ENCODE data around the gene DNAJC5G.
"Not testable (repeated sequence)": the region's sequence is repeated elsewhere in the genome, so short reads cannot be mapped to it uniquely, and the experiment has no call there.

The DNAJC5G gene

DNA sequence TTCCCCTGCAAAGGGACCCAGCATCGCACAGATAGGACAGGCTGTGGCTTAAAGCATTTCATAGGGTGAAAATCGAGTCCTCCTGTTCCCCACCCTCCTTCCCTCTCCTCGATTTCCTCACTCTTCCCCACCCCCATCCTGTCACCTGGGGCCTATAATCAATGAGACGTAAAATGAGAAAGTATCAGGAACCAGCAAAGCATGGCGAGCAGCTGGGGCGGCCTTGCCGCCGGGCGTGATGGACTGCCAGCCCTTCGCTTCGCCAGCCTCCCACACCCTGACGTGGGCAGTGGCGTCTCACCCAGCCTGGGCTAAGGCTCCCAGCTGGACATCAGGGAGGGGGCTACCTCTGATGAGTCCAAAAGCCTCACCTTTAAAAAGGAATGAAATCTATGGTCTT is 23.5 kb upstream of the DNAJC5G start:
- DNase-seq (ENCODE audit: low read depth in 2 of 2) = no peak

DNA sequence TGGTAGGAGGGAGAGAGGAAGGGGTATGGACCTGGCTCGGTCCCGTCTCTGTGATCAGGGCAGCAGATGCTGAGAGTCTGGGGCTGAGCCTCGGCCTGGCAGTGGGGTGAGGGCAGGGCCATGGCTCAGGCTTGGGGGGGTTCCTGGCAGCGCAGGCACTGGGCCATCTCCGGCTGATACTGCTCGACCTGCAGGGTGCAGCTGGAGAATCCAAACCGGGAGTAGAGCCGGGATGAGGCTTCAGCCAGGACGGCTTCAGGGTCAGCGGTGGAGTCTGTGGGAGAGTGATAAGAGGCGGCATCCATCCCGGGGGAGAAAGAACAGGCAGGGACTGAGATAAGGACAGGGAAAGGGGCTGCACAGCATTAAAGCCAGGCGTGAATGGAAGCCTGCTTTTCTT is 20.0 kb upstream of the DNAJC5G start:
- DNase-seq (ENCODE audit: low read depth in 2 of 2) = no peak

DNA sequence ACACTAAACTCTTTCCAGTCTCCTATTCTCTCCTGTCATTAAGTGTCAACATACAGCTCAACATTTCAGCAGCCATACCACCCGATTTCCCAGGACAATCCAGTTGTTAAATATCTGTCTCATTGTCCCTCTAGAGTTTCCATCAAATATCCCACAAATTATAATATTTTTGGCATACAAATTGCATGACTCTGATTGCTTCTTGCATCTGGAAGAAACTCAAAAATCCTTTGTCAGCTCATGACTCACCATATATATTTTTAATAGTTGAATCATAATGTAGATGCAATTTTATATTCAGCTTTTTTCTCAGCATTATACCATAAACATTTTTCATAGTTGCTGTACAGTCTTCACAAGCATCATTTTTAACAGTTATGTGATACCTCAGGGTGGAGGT is 19.6 kb upstream of the DNAJC5G start:
- DNase-seq (ENCODE audit: low read depth in 2 of 2) = no peak

DNA sequence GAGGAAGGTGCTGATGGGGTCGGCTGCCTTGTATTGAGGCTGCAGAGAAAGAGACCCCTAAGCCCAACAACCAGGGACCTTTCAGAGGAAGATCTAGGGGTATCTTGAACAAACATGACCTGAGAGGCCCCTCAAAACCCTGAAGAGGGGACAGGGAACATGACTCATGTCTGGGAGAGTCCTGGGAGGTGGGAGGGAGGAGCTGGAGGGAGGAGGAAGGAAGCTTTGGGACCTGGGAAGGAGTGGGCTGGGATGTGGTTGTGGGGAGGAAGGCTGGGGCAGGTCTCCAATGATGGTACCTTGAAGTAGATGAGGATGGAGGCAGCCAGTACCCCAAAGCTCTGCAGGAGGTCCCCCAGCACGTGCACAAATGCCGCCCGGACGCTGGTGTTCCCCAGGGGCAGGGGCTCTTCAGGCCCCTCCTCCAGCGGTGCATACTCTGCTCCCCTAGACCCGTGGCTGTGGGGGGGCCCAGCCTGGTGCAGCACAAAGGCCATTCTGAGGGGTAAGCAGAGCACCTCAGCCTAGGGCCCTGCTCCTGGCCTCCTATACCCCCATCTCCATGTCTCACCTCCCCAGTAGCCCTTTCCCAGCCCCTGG is 18.3 kb upstream of the DNAJC5G start:
- DNase-seq (ENCODE audit: low read depth in 2 of 2) = no peak

DNA sequence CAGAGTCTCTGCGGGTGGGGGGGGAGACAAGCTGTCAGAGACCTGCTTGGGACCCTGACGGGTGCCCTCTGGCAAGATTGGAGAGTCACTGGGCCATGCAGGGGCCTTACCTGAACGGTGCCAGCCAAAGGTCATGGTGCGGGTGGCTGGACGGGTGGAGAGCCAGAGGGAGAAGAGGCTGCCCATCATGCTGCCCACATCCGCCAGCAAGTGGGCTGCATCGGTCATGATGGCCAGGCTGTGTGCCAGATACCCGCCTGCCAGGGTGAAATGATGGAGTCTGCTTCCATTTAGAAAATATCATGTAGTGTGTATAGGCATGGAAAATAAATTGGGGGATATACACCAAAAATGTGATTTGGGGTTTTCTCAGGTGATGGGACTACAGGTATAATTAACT is 17.2 kb upstream of the DNAJC5G start:
- no peak for DNase-seq (ENCODE audit: low read depth in 2 of 2)

DNA sequence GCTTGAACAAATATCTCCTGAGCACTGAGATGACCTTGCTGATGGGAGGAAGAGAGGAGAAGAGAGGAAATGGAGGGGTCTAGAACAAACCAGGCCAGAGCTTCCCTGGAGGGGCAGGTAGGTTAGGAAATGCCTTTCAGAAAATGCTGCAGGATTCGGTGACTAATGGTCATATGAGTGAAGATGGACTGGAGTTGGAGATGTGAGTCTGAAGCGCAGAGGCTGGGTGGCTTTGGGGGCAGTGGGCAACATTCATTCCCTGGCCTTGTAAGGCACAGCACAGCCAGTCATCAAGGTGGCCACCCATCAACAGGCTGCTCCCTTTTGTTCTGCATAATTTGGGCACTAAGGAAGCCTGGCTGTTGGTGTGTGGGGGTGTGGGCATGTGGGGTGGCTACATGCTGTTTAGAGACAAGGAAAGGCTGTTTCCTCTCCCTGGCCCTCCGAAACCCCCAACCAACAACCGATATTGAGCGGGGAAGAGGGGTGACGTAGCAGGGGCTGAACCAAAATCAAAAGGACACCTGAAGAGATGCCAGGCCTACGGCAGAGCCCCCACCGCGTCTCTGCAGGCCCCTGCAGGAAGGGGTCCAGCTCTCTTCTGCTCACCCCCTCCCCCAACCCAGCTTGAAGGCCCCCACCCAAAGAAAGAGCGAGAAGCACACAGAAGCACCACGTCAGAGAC is 13.8 kb upstream of the DNAJC5G start:
- DNase-seq (ENCODE audit: low read depth in 2 of 2) = no peak

DNA sequence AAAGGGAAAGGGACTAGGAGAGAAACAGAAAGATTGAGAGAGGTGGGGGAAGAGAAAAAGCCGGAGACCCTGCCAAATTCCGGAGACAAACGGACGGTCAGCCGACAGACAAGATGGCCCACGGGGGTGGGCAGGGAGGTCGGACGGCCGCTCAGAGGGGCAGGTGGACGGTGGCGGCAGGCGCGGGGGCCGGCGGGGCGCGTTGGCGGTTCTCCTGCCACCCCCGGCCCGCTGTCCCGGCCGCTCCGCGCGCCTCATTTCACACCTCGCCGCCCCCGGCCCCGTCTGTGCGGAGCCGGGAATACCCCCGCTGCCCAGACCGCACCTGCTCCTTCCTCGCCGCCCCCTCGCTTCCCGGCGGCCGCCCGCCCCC is 13.3 kb upstream of the DNAJC5G start:
- no peak for DNase-seq (ENCODE audit: low read depth in 2 of 2)

DNA sequence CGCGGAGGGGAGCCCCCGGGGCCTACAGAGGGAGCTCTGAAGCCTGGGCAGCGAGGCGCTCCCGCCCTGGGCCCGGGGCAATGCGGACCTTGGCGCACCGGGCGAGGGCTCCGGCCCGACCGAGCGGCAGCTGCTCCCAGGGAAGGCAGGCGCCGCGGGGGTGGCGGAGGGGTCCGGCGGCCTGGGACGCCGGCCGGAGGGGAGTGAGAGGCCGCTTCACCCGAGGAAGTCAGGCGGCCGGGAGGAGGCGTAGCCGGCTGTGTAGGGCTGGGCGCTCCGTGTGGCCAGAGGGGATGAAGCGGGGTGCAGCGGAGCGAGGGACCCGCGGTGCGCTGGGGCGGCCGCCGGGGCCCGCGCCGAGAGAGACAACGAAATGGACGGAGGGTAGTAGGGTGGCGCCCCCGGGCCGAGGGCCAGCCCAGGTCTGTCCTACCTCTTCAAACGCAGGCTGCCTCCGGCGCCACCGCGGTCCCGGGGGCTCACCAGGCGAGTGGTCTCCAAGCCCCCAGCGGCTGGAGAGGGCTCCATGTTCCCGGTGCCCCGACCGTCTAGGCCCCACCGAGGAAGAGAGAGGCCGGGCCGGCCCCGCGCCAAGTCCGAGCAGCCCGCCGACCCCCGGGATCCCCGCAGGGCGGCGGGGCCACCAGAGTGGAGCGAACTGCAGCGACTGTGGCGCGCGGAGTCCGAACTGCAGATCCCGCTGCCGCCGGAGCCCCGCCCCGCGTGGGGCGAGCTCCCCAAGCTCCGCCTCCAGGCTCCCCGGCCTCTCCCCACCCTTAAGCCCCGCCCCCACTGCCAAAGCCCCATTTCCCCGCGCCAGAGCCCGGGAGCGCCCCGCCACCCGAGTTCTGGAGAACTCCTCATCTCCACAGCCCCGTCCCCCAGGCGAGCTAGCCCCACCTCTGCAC is 12.6 kb upstream of the DNAJC5G start, which contains the start of gene SLC30A3:
Gene SLC30A3 (minus strand): TSS at position 669 of the 908 bp plus-strand sequence. CDS start 141 bp downstream, at position 528.
- DNase-seq (ENCODE audit: low read depth in 2 of 2) = peak; percentile 40 to 70

DNA sequence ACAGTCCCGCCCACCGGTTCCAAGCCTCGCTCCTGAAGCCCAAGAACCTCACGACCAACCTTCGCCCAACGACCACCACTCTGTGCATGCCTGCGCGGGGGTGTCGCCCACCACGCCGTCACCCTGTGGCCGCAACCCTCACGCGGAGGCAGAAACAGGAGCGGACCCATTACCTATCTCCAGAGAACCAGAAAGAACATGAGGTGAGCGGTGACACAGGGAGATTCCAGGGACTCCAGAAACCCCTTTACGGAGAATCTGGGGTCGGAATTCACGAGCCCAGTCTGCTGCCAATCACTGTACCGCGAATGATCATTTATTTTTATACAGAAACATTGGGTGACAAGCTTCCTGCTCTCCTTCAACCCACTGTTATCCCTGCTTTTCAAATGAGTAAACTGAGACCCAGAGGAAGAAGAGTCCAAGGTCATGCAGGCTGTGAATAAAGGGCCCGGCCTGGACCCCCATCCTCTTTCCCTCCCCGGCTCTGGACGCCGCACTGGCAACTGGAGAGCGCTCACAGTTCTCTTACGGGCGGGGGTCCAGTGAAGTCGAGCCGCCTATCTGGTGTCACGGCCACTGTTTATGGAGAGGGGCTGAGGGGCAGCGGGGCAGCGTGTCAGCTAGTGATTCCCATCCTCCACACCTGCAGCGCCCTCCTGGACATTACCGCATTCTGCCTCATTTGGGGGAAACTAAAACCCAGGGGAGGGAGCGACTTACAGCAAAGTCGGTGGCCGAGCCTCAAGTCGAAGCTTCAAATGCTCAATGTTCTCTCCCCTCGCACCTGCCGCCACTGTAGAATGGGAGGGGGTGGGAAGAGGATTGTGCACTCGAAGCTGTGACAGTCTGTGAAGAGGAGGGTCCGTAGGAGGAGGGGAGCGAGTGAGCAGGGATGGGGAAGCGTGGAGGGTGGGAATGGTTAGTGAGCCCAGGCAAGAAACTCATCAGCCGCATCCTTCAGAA is 11.7 kb upstream of the DNAJC5G start:
- DNase-seq (ENCODE audit: low read depth in 2 of 2) = no peak

DNA sequence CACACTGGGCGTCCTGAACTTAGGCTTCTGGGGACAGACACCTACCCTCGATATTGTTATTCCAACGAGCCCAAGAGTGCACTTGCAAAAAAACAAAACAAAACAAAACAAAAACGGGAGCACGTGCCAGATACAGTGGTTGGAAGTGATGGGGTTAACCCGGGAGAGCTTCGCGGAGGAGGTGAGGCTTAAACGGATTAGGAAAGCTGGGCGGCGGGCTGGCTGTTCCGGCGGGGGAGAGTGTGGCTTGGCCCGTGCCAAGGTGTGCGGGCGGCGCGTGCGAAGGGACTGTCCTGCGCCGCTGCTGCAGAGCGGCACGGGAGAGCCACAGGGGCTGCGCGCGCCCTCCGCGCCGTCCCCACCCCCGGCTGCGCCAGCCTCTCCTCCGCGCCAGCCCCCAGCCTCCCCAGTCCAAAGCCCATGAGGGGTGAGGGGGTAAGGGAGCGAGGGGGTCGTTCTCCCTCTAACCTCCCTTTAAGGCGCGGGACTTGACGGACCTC is 10.9 kb upstream of the DNAJC5G start:
- DNase-seq (ENCODE audit: low read depth in 2 of 2) = no peak

DNA sequence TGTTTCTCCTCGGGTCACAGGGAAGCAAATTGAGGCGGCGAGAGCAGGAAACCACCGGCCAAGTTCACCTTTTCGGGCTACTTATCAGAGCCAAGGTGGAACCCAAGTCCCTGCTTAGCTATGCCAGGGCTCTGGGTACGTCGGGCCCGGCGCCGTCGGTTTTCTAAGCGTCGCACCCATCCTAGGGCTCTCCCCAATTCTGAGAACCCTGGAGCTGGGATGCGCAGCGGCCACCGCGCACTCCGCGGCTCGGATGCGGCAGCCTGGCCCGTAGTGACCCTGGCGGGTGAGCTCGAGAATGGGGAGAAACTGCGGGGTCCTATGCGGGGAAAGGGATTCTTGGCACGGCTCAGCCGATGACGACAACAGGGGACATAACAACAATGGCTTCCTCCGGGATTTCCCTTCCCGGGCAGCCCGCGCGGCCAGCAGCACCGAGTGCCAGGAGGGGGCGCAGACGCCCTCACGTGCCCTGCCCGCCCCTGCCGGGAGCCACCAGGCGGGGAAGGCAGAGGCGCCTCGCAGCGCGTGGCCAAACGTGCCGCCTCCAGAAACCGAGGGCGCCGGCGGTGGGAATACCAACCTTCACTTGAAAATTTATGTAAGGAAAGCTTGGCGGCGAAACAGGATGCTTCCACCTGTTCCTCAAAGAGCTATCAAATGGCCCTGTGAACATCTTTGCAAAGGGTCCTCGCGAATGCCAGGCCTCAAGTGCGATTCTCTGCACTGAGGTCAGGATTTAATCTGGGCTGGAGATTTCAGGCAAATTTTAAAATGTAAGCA is 10.3 kb upstream of the DNAJC5G start:
- DNase-seq (ENCODE audit: low read depth in 2 of 2) = peak in 1 of 2 donors; percentile 48

DNA sequence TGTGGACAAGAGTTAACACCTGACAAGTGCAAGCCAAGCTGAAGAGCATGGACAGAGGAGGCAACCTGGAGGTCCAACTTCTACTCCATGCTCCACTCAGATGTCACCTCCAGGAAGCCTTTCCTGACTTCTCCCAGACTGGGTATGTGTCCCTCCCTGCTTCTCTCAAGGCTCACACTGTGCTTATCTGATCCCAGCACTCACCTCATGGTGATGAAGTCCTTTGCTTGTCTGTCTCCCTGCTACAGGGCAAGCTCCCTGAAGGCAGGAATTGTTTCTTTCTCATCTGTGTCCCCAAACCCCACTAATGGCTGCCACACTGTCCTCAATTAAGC is 9.7 kb upstream of the DNAJC5G start:
- no peak for DNase-seq (ENCODE audit: low read depth in 2 of 2)

DNA sequence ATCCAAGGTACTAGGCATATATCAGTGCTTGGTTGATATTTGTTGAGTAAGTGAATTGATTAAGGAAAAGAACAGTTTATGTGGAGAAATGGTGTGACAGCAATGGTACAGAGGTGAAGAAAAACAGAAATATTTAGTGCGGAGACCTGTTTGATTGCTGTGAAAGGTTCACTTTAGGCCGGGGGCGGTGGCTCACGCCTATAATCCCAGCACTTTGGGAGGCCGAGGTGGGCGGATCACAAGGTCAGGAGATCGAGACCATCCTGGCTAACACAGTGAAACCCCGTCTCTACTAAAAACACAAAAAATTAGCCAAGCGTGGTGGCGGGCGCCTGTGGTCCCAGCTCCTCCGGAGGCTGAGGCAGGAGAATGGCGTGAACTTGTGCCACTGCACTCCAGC is 6.9 kb upstream of the DNAJC5G start:
- DNase-seq (ENCODE audit: low read depth in 2 of 2) = not testable (repeated sequence)

DNA sequence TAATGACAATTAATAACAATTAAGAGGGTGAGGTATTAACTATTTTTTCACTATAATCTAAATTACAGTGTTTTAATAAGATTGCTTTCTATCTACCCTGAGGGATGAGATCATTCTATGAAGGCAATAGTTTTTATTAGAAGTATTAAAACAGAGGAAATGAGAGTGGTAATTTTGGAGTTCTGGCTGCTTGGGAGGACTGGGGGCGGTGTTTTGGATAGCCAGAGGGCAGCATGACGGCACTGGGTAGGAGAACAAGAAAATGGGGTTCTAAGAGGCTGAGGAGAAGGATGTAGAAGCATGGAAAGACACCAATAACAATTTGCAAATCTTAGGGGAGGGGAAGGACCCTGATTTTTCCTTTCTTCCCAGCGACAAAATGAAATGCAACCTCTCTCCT is 5.1 kb upstream of the DNAJC5G start:
- no peak for DNase-seq (ENCODE audit: low read depth in 2 of 2)

DNA sequence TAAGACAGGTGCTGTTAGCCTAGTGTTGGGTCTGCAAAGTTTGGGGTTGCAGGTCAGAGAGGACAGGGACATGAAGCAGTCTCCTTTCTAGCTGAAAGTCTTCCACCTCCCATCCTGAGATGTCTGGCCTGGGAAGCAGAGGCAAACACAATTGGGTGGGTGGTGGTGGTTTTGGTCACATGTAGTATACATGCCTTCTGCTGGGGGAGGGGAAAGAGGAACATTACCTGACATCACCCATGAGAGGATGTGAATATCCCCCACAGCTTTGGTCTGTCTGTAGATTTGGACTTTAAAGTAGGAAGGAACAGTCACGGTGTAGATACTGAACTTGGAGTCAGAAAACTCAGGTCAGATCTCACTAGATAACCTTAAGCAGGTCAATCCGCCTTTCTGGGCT is 4.6 kb upstream of the DNAJC5G start:
- no peak for DNase-seq (ENCODE audit: low read depth in 2 of 2)

DNA sequence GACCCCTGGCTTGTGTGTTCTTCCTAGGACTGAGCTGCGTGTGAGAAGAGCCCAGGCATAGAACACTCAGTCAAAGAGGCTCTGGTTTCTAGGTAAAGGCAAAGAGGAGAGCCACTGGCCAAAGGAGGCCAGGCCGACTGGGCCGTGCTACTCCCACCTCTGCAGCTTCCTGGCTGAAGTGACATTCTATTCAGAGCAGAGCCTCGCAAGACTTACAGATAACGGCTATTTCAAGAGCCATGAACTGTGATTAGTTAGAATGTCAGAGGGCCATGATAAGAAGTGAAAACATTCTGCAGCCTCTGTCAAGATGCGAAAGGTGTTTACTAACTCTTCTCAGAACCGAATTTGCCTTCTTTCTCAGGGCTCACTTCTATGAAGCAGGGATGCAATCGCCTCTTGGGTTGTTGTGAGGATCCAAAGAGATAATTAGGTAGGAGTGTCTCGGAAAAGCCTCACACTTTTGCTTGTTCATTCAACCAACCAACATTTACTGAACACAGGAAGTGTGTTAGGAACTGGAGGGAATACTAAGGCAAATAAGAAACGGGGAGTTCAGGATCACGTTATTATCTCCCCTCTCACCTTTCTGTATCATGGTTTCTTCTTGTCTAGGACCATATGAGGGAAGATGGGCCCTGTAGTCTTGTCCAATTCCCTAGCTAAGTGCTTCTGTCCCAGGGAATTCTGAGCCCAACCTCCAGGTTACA is 3.4 kb upstream of the DNAJC5G start:
- no peak for DNase-seq (ENCODE audit: low read depth in 2 of 2)

DNA sequence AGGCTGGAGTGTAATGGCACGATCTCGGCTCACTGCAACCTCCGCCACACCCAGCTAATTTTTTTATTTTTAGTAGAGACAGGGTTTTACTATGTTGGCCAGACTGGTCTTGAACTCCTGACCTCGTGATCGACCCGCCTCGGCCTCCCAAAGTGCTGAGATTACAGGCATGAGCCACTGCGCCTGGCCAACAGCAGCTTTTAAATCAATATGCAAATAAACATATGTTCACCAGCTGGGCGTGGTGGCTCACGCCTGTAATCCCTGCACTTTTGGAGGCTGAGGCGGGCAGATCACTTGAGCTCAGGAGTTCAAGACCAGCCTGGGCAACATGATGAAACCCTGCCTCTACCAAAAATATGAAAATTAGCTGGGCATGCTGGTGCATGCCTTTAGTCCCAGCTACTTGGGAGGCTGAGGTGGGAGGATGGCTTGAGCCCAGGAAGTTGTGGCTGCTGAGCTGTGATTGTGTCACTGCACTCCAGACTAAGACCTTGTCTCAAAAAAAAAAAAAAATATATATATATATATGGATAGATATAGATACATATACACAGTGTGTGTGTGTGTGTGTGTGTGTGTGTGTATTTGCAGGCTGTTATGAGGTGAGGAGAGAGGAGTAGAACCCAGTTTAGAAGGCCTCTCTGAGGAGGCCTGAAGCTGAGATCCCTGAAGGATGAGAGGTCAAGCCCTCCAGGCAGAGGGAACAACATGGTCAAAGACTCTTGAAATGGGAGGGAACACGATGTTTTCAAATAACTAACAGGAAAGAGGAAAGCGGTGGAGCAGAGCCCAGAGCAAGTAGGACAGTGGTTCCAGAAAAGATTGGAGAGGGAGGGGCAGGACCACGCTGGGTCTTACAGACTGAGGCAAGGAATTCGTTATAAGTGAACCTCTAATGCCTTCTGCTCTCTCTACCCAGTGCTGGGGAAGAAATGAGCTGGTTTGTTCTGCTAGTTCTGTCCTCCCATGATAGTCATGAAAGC is 2.4 kb upstream of the DNAJC5G start:
- DNase-seq (ENCODE audit: low read depth in 2 of 2) = not testable (repeated sequence)

DNA sequence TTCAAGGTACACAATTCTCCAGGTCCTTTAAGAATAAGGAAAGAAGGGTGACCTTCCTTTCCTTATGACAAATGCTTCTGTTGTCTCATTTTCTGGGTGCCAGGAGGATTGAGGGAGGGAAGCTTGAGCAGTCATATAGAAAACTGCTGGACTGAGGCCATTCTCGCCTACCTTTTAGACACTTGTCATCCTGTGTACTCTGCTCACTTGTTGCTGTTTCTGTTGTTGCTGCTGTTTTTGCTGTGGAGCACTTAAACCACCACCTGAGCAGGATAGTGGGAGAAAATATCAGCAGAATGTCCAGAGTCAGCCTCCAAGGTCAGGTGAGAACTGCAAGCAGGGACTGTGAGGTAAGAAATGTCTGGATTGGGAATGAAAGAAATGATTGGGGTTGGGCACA is 2.8 kb downstream of the DNAJC5G start:
- DNase-seq (ENCODE audit: low read depth in 2 of 2) = no peak

DNA sequence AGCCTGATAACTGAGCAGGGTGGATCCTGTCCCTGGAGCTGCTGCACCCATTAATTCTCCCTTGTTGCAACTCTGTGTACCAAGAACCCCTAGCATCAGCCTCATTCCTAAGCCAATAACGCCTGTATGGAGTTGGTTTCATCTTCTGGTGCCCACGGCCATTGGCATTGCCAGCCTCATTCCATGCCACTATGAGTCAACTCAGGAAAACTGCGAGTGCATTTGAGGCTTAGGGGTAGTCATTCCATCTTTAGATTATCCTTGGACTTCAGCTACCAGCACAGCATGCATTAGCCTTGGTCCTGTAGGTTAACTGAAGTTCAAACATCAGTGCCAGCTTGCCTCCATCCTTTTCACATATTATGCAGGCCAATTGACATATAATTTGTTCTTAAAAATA is 5.6 kb downstream of the DNAJC5G start:
- DNase-seq (ENCODE audit: low read depth in 2 of 2) = no peak

Data from stimulated activated CD4-positive, alpha-beta T cell treated with anti-CD3 and anti-CD28 coated beads, Interleukin-15, amount 100 ng/mL, for 48 hours (primary cell).